DOHH2 (cell line): ENCODE measurements around the gene ABHD17C.
A peak's percentile ranks its signal among the peaks of the same experiment; 100 is the strongest.

Source experiments
- H3F3A ChIP-seq: fragments of 200-600 bp; sonication (generic), shearing (Covaris generic); 2 replicates; pipeline ENCODE4 v1.6.0; 2016; ENCODE audit warnings: antibody characterized with exemption, mild to moderate bottlenecking; ENCODE audit not compliant: control insufficient read depth, insufficient read depth
- H3K27ac ChIP-seq: fragments of 200-600 bp; sonication (generic); 2 replicates; pipeline ENCODE4 v1.5.1; 2014; ENCODE audit warnings: low read depth, mild to moderate bottlenecking, low read length, moderate library complexity
- H3K27me3 ChIP-seq: fragments of 200-600 bp; sonication (generic); 2 replicates; pipeline ENCODE4 v1.6.1; 2014; ENCODE audit warnings: mild to moderate bottlenecking, low read length, mixed read lengths; ENCODE audit not compliant: control insufficient read depth
- H3K36me3 ChIP-seq: fragments of 200-600 bp; sonication (generic); 2 replicates; pipeline ENCODE4 v1.6.1; 2014; ENCODE audit warnings: mild to moderate bottlenecking, low read length, moderate library complexity, mixed read lengths; ENCODE audit not compliant: control insufficient read depth
- H3K4me1 ChIP-seq: fragments of 200-600 bp; sonication (generic); 2 replicates; pipeline ENCODE4 v1.6.1; 2014; ENCODE audit warnings: mild to moderate bottlenecking, low read length, mixed read lengths; ENCODE audit not compliant: control insufficient read depth
- H3K4me2 ChIP-seq: fragments of 200-600 bp; sonication (generic); 2 replicates; pipeline ENCODE4 v1.6.0; 2014; ENCODE audit warnings: mild to moderate bottlenecking, low read length, moderate library complexity
- H3K4me3 ChIP-seq: fragments of 200-600 bp; sonication (generic); 2 replicates; pipeline ENCODE4 v1.5.1; 2014; ENCODE audit warnings: mild to moderate bottlenecking, low read length, mixed read lengths
- H3K79me2 ChIP-seq: fragments of 200-600 bp; sonication (generic); 2 replicates; pipeline ENCODE4 v1.6.1; 2014; ENCODE audit warnings: mild to moderate bottlenecking, low read length, mixed read lengths; ENCODE audit not compliant: control insufficient read depth
- H3K9me2 ChIP-seq: fragments of 200-600 bp; sonication (generic); replicated peaks from 2 replicates; pipeline ENCODE4 v1.6.1; 2014; ENCODE audit warnings: mild to moderate bottlenecking, low read length, mixed read lengths; ENCODE audit not compliant: control insufficient read depth
- H3K9me3 ChIP-seq: fragments of 200-600 bp; sonication (generic); 2 replicates; pipeline ENCODE4 v1.6.1; 2014; ENCODE audit warnings: antibody characterized with exemption, low read length, mixed read lengths; ENCODE audit not compliant: control insufficient read depth, insufficient read depth
- H4K20me1 ChIP-seq: fragments of 200-600 bp; sonication (generic); 2 replicates; pipeline ENCODE4 v1.6.0; 2014; ENCODE audit warnings: low read depth, mild to moderate bottlenecking, antibody characterized with exemption, low read length, moderate library complexity; ENCODE audit not compliant: control insufficient read depth, insufficient read depth
- CTCF ChIP-seq: fragments of 200-600 bp; sonication (generic); IDR thresholded peaks from one replicate; pipeline ENCODE4 v1.5.1; 2014; ENCODE audit warnings: antibody characterized with exemption, mild to moderate bottlenecking, low read depth, low read length; ENCODE audit not compliant: poor library complexity, severe bottlenecking
- EZH2phosphoT487 ChIP-seq: fragments of 200-600 bp; sonication (generic); IDR thresholded peaks from 2 replicates; pipeline ENCODE4 v1.6.1; 2017; ENCODE audit warnings: borderline replicate concordance, mild to moderate bottlenecking, antibody characterized with exemption, low read length, moderate library complexity, mixed read lengths

ABHD17C gene

DNA sequence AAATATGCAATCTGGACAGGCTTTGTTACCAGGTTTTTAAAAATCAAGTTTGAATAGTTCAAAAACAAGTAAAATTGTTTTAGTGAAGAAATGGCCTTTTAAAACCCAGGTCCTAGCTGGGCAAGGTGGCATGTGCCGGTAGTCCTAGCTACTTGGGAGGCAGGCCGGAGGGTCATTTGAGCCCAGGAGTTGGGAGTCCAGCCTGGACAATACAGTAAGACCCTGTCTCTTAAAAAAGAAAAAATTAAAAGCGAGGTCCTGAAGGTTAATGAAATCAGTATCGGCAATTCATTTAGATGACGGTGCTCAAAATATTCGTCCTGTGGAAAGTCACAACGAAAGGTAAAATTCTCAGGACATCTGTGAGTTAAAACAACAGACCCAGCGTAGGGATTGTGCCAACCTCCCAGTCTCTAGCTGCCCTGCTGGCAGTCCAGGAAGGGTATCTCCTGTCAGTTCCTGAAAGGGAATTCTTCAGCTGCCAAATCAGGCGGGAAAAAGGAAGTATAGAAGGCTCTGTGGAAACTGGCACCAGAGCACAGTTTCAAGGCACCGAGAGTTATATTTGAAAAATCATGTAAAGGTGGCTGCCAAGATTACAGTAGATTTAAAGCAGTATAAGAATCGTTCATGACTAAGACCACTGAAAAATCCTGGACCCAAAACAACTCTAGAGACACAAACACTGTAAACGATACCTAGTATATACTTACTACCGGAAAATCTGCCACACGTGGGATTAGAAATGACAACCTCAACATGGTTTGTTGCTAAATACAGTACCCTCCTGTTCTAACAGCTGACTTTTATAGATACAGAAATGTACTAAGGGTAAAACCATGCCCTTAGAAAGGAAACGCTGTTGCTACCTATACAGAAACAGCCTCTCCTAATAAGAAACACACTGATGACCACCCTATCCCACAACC lies 1.2 kb upstream of the ABHD17C start:
- Histone ChIP-seq H3F3A (peaks cover 4% of the 10 kb centered on the region; the same call in 1 of the 2 replicates), H3K27me3 (peaks cover 46% of the 10 kb centered on the region), H3K9me3 (no peaks in the 10 kb centered on the region), H3K79me2 (peaks cover 3% of the 10 kb centered on the region; the same call in 1 of the 2 replicates), H3K9me2 (no peaks in the 10 kb centered on the region), H3K4me1 (peaks cover 7% of the 10 kb centered on the region), H3K4me2 (peak overlapping the region; percentile 85), H3K4me3 (peak overlapping the region; percentile 78), H4K20me1 (no peaks in the 10 kb centered on the region), H3K27ac (no peak overlapping the region), H3K36me3 (no peaks in the 10 kb centered on the region)
- no peak for TF ChIP-seq EZH2phosphoT487
- no peak for TF ChIP-seq CTCF

DNA sequence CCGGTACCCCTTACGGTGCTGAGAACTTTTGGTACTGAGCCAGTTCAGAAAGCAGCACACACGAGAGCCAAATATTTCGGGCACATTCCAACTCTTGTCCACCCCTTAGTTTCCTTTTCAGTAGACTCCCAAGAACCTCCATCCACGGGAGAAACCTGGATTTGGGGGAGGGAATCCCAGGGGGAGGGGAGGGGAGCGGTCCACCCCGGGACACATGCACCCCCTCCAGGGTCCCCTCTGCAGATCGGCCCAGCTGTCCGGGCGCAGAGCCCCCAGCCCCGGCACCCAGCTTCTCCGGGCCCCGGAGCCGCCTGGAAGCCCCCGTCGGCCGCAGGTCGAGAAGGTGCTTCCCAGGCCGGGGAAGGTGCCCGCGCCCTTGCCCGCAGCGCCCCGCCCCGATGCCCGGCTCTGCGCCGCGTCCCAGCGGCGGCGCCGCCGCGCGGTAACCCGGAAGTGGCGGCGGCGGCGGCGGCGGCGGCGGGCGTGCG lies 455 bp upstream of the ABHD17C start:
- H3K4me2 ChIP-seq = peak overlapping the region; percentile 85
- H3F3A ChIP-seq = peaks cover 4% of the 10 kb centered on the region; the same call in 1 of the 2 replicates
- H3K27me3 ChIP-seq = peaks cover 46% of the 10 kb centered on the region
- H3K4me3 ChIP-seq = peak overlapping the region; percentile 78
- no peaks in the 10 kb centered on the region for H4K20me1 ChIP-seq
- TF ChIP-seq CTCF (no peak), EZH2phosphoT487 (0 out of 2 replicates have a peak, but pooled peaks have one; percentile 34)
- H3K9me3 ChIP-seq = no peaks in the 10 kb centered on the region
- peaks cover 3% of the 10 kb centered on the region; the same call in 1 of the 2 replicates for H3K79me2 ChIP-seq
- no peaks in the 10 kb centered on the region for H3K9me2 ChIP-seq
- no peak overlapping the region for H3K27ac ChIP-seq
- H3K36me3 ChIP-seq = no peaks in the 10 kb centered on the region
- H3K4me1 ChIP-seq = peaks cover 7% of the 10 kb centered on the region

DNA sequence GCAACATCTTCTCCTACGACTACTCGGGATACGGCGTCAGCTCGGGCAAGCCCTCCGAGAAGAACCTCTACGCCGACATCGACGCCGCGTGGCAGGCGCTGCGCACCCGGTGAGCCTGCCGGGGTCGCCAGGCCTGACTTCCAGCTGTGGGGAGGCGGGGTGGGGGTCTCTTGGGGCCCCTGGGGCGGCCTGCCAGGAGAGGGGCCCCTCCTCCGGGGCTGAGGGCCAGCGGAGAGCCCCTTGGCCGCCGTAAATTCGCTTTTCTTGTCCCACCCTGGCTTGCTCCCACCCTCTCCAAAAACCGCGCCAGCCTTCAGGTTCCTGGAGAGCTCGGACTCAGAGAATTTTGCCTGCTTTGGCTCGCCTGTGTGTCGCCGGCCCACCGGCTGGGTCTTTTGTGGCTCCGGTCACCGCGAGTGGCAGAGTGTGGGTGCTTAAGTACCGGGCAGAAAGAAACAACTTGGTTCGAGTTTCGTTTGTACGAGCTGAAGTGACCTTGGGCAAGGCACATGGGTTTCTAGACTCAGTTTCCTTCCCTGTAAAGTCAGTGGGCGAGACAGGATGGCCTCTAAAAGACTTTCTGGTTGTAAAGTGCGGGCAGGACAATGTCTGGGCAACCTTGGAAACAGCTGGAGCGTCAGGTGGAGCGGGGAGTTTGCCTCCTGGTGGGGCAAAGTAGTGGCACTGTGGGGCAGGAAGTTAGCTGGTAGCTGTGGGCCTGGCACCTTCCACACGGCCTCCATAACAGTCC lies 976 bp downstream of the ABHD17C start:
- no peaks in the 10 kb centered on the region for H4K20me1 ChIP-seq
- no peaks in the 10 kb centered on the region for H3K9me2 ChIP-seq
- H3K27me3 ChIP-seq = peaks cover 46% of the 10 kb centered on the region
- H3K79me2 ChIP-seq = peaks cover 3% of the 10 kb centered on the region; the same call in 1 of the 2 replicates
- no peak overlapping the region for H3K27ac ChIP-seq
- TF ChIP-seq EZH2phosphoT487 = no peak; the same call in 1 of the 2 replicates
- TF ChIP-seq CTCF = no peak
- H3K4me3 ChIP-seq = peak overlapping the region; percentile 61
- peak overlapping the region; percentile 78 for H3K4me2 ChIP-seq
- H3K4me1 ChIP-seq = peaks cover 7% of the 10 kb centered on the region
- H3K36me3 ChIP-seq = no peaks in the 10 kb centered on the region
- H3F3A ChIP-seq = peaks cover 4% of the 10 kb centered on the region; the same call in 1 of the 2 replicates
- no peaks in the 10 kb centered on the region for H3K9me3 ChIP-seq
